GM10847 (cell line): Measurements from ENCODE around the gene PKMYT1.

Experiments
- POLR2A ChIP-seq: IDR thresholded peaks from 2 replicates; pipeline ENCODE4 v1.6.1; 2011; ENCODE audit not compliant: insufficient read length; ENCODE audit errors: extremely low read depth

PKMYT1 gene

GRCh38 chr16:2925951-2926649, 54.1 kb downstream of the PKMYT1 start:
- TF ChIP-seq POLR2A: no peak

- no peak for TF ChIP-seq POLR2A
These were observed 55.1 kb downstream of the PKMYT1 start for GRCh38 chr16:2924901-2925755.

DNA sequence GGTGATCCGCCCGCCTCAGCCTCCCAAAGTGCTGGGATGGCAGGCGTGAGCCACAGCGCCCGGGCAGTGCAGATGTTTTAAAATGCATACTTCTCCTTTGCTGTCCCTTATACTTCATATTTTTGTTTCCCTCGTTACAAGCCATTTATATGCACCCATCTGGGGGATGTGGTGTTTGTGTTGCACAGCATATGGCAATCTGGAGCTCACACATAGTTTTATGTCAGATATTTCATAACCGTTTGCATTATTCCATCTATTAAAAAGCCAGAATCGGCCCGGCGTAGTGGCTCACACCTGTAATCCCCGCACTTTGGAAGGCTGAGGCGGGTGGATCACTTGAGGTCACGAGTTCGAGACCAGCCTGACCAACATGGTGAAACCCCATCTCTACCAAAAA, 56.8 kb downstream of the PKMYT1 start:
- TF ChIP-seq POLR2A: no peak
